22Rv1 (cell line): Measurements from ENCODE around the gene ASAP2.

ENCODE experiments used
- CTCF ChIP-seq: fragments of 450-650 bp; IDR thresholded peaks from 2 replicates; pipeline ENCODE4 v1.5.1; 2017; ENCODE audit warnings: mild to moderate bottlenecking
- ZFX ChIP-seq: fragments of 450-650 bp; IDR thresholded peaks from 2 replicates; pipeline ENCODE4 v1.6.1; 2017; ENCODE audit warnings: antibody characterized with exemption, borderline replicate concordance

- TF ChIP-seq CTCF = no peak
- TF ChIP-seq ZFX = no peak
These were observed 39.8 kb upstream of the ASAP2 start for GRCh38 chr2:9166579-9167377.
